K562 (cell line): Measurements from ENCODE around the gene DLGAP3. TPM values are rescaled to one million over a fixed set of nuclear protein-coding genes. Genes with fewer than 3 reads are reported as not detected.

ENCODE experiments used
- CBFB ChIP-seq: sonication (generic); formaldehyde crosslinking; IDR thresholded peaks from 2 replicates; pipeline ENCODE4 v1.4.0; 2020; ENCODE audit warnings: mild to moderate bottlenecking, missing genetic modification reagents
- CBX2 ChIP-seq: fragments of 200-600 bp; sonication (generic); IDR thresholded peaks from one replicate; pipeline ENCODE4 v1.6.1; 2012; ENCODE audit warnings: mild to moderate bottlenecking, low read length, inconsistent platforms; ENCODE audit not compliant: insufficient read depth, poor library complexity, severe bottlenecking
- CHCHD3 ChIP-seq: fragments of 250-450 bp; sonication (Bioruptor Pico); IDR thresholded peaks from 2 replicates; pipeline ENCODE4 v2.1.2; 2022; ENCODE audit warnings: mild to moderate bottlenecking
- DEAF1 ChIP-seq: fragments of 450-650 bp; formaldehyde crosslinking; IDR thresholded peaks from 2 replicates; pipeline ENCODE4 v1.4.0; 2020; ENCODE audit warnings: mild to moderate bottlenecking, moderate library complexity
- E2F8 ChIP-seq: fragments of 450-650 bp; IDR thresholded peaks from 2 replicates; pipeline ENCODE4 v1.7.1; 2018; ENCODE audit warnings: mild to moderate bottlenecking, low read depth; ENCODE audit not compliant: partially characterized antibody
- HES1 ChIP-seq: fragments of 450-650 bp; IDR thresholded peaks from 2 replicates; pipeline ENCODE4 v1.6.1; 2016; ENCODE audit warnings: low read depth, mild to moderate bottlenecking, moderate library complexity
- HINFP ChIP-seq: fragments of 450-650 bp; conservative IDR thresholded peaks from 2 replicates; pipeline ENCODE4 v1.6.1; 2016; ENCODE audit warnings: missing genetic modification characterization, low read depth, mild to moderate bottlenecking, control low read depth, missing compliant biosample characterization
- HMG20A ChIP-seq: fragments of 450-650 bp; formaldehyde crosslinking; conservative IDR thresholded peaks from 2 replicates; pipeline ENCODE4 v1.4.0; 2020; ENCODE audit warnings: mild to moderate bottlenecking, mixed read lengths
- HMG20B ChIP-seq: fragments of 250-450 bp; sonication (Bioruptor Pico); IDR thresholded peaks from 2 replicates; pipeline ENCODE4 v1.5.0; 2021; ENCODE audit warnings: mild to moderate bottlenecking
- MCM3 ChIP-seq: fragments of 450-650 bp; IDR thresholded peaks from 2 replicates; pipeline ENCODE4 v1.6.1; 2016
- MED1 ChIP-seq: sonication (generic); formaldehyde crosslinking; IDR thresholded peaks from 2 replicates; pipeline ENCODE4 v1.8.1; 2023; ENCODE audit warnings: missing genetic modification reagents, borderline replicate concordance
- NCOA1 ChIP-seq: fragments of 450-650 bp; IDR thresholded peaks from 2 replicates; pipeline ENCODE4 v1.6.1; 2016; ENCODE audit warnings: low read depth
- NONO ChIP-seq, 2 experiments: fragments of 200-400 bp in 1 of 2; fragments of 450-650 bp in 1 of 2; formaldehyde crosslinking in 1 of 2; IDR thresholded peaks; 2 replicates each; pipeline ENCODE4 v1.6.1; 2017; ENCODE audit warnings: low read depth in 2 of 2, mild to moderate bottlenecking in 2 of 2, moderate library complexity in 2 of 2, low read length in 1 of 2
- NR2C1 ChIP-seq, 2 experiments: fragments of 450-650 bp; IDR thresholded peaks; 2 replicates each; pipeline ENCODE4 v1.6.1; 2017; ENCODE audit warnings: mild to moderate bottlenecking in 2 of 2, antibody characterized with exemption in 1 of 2, inconsistent platforms in 1 of 2, missing compliant biosample characterization in 1 of 2, missing genetic modification characterization in 1 of 2
- PCBP1 ChIP-seq: fragments of 200-400 bp; formaldehyde crosslinking; IDR thresholded peaks from 2 replicates; pipeline ENCODE4 v1.6.1; 2018; ENCODE audit warnings: mild to moderate bottlenecking, low read depth, low read length; ENCODE audit not compliant: poor library complexity, severe bottlenecking
- PTTG1 ChIP-seq: fragments of 450-650 bp; IDR thresholded peaks from 2 replicates; pipeline ENCODE4 v1.6.1; 2016; ENCODE audit warnings: low read depth, mild to moderate bottlenecking, missing genetic modification characterization, missing compliant biosample characterization
- SAFB2 ChIP-seq: fragments of 200-400 bp; formaldehyde crosslinking; IDR thresholded peaks from 2 replicates; pipeline ENCODE4 v1.6.1; 2018; ENCODE audit warnings: borderline replicate concordance, low read length, low read depth, moderate library complexity; ENCODE audit not compliant: severe bottlenecking
- TCFL5 ChIP-seq: fragments of 250-450 bp; sonication (Bioruptor Pico); conservative IDR thresholded peaks from 2 replicates; pipeline ENCODE4 v1.6.1; 2021; ENCODE audit warnings: mild to moderate bottlenecking, moderate library complexity, matching md5 sums
- ZKSCAN3 ChIP-seq: fragments of 250-450 bp; sonication (Bioruptor Pico); IDR thresholded peaks from 2 replicates; pipeline ENCODE4 v1.4.0; 2020
- ZNF253 ChIP-seq: fragments of 250-450 bp; sonication (Bioruptor Pico); conservative IDR thresholded peaks from 2 replicates; pipeline ENCODE4 v1.6.1; 2021; ENCODE audit warnings: mild to moderate bottlenecking
- ZNF507 ChIP-seq: conservative IDR thresholded peaks from 2 replicates; pipeline ENCODE4 v1.6.1; 2017; ENCODE audit warnings: missing genetic modification characterization, missing compliant biosample characterization
- polyA plus RNA-seq, 8 experiments: library from polyadenylated mRNA; depleted of rRNA in 4 of 8; stranded (reverse) in 5 of 8; unstranded in 3 of 8; fragments of >200 nt; fragmentation: Nextera tagmentation in 2 of 8; fragmentation: Illumina TruSeq in 1 of 8; extraction: Ambion mirVana in 2 of 8; extraction: Trizol in 1 of 8; gene quantifications; 2 replicates each; pipeline versions ENCODE4 v1.2.1 to v1.2.3, GENCODE V29; 2011 to 2014; ENCODE audit warnings: inconsistent platforms in 1 of 8, missing spikeins in 1 of 8
- total RNA-seq, 7 experiments: library from RNA; depleted of rRNA in 6 of 7; stranded (reverse); fragments of >200 nt in 6 of 7; fragmentation: Illumina TruSeq in 2 of 7; extraction: Trizol in 2 of 7; gene quantifications; 2 replicates each; pipeline versions ENCODE4 v1.2.1 to v1.2.3, GENCODE V29; 2011 to 2021; ENCODE audit warnings: low replicate concordance in 1 of 7

DLGAP3 gene
- total and polyA plus RNA-seq, 9 of the 15 experiments (the other 6 are each of a cell fraction or from before 2014, with no cell fraction given) = 0.01 to 0.16 (median 0.07) TPM; not detected in 6

GRCh38 chr1:34924759-34925555 lies 4.5 kb downstream of the DLGAP3 start (continued):
- TF ChIP-seq HMG20B (no peak), MCM3 (no peak), CBFB (CRISPR knock-in tag) (no peak), ZNF253 (CRISPR knock-in tag) (no peak), PCBP1 (no peak), NONO (IDR thresholded peaks at IDR 0.05; ENCODE audit: low read depth in 2 of 2, low read length in 1 of 2) (no peak), CBX2 (no peak), HES1 (no peak), HMG20A (CRISPR knock-in tag) (no peak), PTTG1 (tag) (0 out of 2 replicates have a peak, but pooled peaks have one; percentile 26), TCFL5 (CRISPR knock-in tag) (0 out of 2 replicates have a peak, but pooled peaks have one; percentile 35), NR2C1 (IDR thresholded peaks at IDR 0.05) (no peak), NR2C1 (tag; IDR thresholded peaks at IDR 0.05) (peak; percentile 56; the same call in 1 of the 2 replicates), HINFP (tag) (peak; percentile 71), E2F8 (peak; percentile 39), SAFB2 (no peak), MED1 (CRISPR knock-in tag) (peak; percentile 77; the same call in 1 of the 2 replicates), NCOA1 (peak; percentile 99), CHCHD3 (CRISPR knock-in tag) (no peak), DEAF1 (CRISPR knock-in tag) (no peak), ZNF507 (no peak), ZKSCAN3 (CRISPR knock-in tag) (no peak)
